Naive B cell (primary cell): ENCODE results near the gene CFL2. TPM values are rescaled to one million over a fixed set of nuclear protein-coding genes. Genes with fewer than 3 reads are reported as not detected.
"Not testable (repeated sequence)": the region's sequence is repeated elsewhere in the genome, so short reads cannot be mapped to it uniquely, and the experiment has no call there.

Experiments
- ATAC-seq, 2 donors: fragments of 150-1000 bp; cut with Tn5 transposase; 2 replicates each; pipeline ENCODE4 v1.10.0; 2021; ENCODE audit warnings: low read depth in 2 of 2, mild to moderate bottlenecking in 2 of 2, moderate library complexity in 2 of 2
- DNase-seq: peaks from one replicate; pipeline ENCODE4 v3.0.0; 2022
- H3K27ac Mint-ChIP-seq, 6 donors: one replicate each; pipeline ENCODE4 v1.8.0; 2020 to 2022; ENCODE audit warnings: mild to moderate bottlenecking in 6 of 6, mixed read lengths in 6 of 6, moderate library complexity in 5 of 6, inconsistent platforms in 2 of 6
- H3K27me3 Mint-ChIP-seq, 3 donors: one replicate each; pipeline ENCODE4 v1.8.0; 2021 to 2022; ENCODE audit warnings: mixed read lengths in 3 of 3, mild to moderate bottlenecking in 1 of 3
- H3K36me3 Mint-ChIP-seq, 2 donors: one replicate each; pipeline ENCODE4 v1.8.0; 2020 to 2022; ENCODE audit warnings: mixed read lengths in 2 of 2, inconsistent platforms in 1 of 2, mild to moderate bottlenecking in 1 of 2
- H3K4me1 Mint-ChIP-seq, 3 donors: one replicate each; pipeline ENCODE4 v1.8.0; 2020 to 2022; ENCODE audit warnings: mixed read lengths in 3 of 3, inconsistent platforms in 1 of 3, mild to moderate bottlenecking in 1 of 3, moderate library complexity in 1 of 3
- H3K4me3 Mint-ChIP-seq, 8 donors: one replicate each; pipeline ENCODE4 v1.8.0; 2020 to 2022; ENCODE audit warnings: mild to moderate bottlenecking in 8 of 8, mixed read lengths in 8 of 8, moderate library complexity in 8 of 8, inconsistent platforms in 2 of 8
- H3K9me3 Mint-ChIP-seq, 7 donors: one replicate each; pipeline ENCODE4 v1.8.0; 2020 to 2022; ENCODE audit warnings: mixed read lengths in 7 of 7, mild to moderate bottlenecking in 5 of 7, inconsistent platforms in 2 of 7, moderate library complexity in 1 of 7
- polyA plus RNA-seq, 6 donors: library from polyadenylated mRNA; unstranded; fragments of 300-500 nt; fragmentation: Illumina TruSeq; gene quantifications; one replicate each; pipeline ENCODE4 v1.2.3, GENCODE V29; 2021; ENCODE audit warnings: low read depth in 6 of 6

The CFL2 gene
- polyA plus RNA-seq = 10 to 100 TPM in 5 of 6 donors, 1 to 10 TPM in 1; 8.9 to 26.9 (median 19.3) TPM

DNA sequence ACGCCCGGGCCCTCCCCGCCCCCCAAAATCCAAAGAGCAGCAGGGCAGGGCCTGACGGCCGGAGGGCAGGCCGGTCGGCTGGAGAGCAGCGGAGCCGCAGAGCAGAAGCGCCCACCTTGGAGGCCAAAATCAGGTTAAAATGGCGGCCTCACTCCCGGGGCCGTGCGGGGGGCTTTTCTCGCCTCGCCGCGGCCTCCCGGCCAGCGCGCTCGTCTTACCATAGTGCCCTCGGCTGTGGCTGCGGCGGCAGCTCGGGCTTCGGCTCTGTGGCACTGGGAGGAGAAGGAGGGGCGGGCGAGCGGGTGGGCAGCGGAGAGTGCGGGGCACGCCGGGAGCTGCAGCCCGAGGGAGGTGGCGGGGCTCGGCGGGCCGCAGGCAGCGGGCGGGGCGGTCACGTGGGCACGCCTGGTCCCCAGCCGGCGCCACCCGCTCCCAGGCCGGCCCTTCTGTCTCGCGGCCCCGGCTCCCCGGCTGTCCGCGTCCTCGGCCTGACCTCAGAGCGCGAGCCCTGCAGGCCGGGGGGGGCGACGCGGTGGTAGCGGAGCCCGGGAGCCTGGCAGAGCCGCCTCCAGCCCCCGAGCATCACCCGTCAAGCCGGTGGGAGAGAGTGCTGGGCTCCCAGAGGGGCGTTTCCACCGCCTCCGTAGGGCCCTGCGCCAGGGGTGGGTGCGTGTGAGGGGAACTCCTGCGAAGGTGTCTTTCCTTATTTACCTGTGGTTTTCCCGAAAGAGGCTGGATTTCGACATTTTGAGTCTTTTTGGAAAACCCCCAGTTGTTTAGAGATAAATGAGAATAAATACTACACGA is at the start of gene CFL2:
Gene CFL2 (minus strand): TSS at position 274 of the 807 bp plus-strand sequence. CDS start 53 bp downstream, at position 221.
- DNase-seq (peak; percentile 75), ATAC-seq (peak; percentile 84 to 86)
- Mint-ChIP-seq H3K27ac (peak within 1 kb of the TSS; percentile 85 to 95 (median 89)), H3K9me3 (no peaks in the 10 kb centered on the region), H3K27me3 (peaks cover 0 to 6% (median 0%) of the 10 kb centered on the region in 3 donors), H3K36me3 (no peaks in the 10 kb centered on the region), H3K4me1 (peaks cover 16 to 17% (median 16%) of the 10 kb centered on the region in 3 donors), H3K4me3 (peak within 1 kb of the TSS; percentile 84 to 98 (median 95))

GRCh38 chr14:34755215-34755614 is 40.8 kb upstream of the CFL2 start:
- H3K27ac Mint-ChIP-seq = peak overlapping the region in 2 of 6 donors; percentile 3 to 8
- no peaks in the 10 kb centered on the region for H3K4me1 Mint-ChIP-seq
- DNase-seq = no peak
- no peak overlapping the region for H3K4me3 Mint-ChIP-seq
- H3K9me3 Mint-ChIP-seq = no peaks in the 10 kb centered on the region
- H3K36me3 Mint-ChIP-seq = peaks cover 0 to 18% of the 10 kb centered on the region in 2 donors
- no peak for ATAC-seq
- H3K27me3 Mint-ChIP-seq = no peaks in the 10 kb centered on the region

GRCh38 chr14:34754687-34755086 is 40.3 kb upstream of the CFL2 start:
- no peak for DNase-seq
- Mint-ChIP-seq H3K4me3 (no peak overlapping the region), H3K36me3 (peaks cover 0 to 14% of the 10 kb centered on the region in 2 donors), H3K27me3 (no peaks in the 10 kb centered on the region), H3K27ac (peak overlapping the region in 1 of 6 donors; percentile 56), H3K4me1 (no peaks in the 10 kb centered on the region), H3K9me3 (no peaks in the 10 kb centered on the region)
- ATAC-seq = no peak

GRCh38 chr14:34750670-34751069 is 36.3 kb upstream of the CFL2 start:
- H3K9me3 Mint-ChIP-seq = no peaks in the 10 kb centered on the region
- H3K27ac Mint-ChIP-seq = peak overlapping the region in 1 of 6 donors; percentile 49
- H3K4me3 Mint-ChIP-seq = no peak overlapping the region
- DNase-seq = no peak
- no peaks in the 10 kb centered on the region for H3K27me3 Mint-ChIP-seq
- ATAC-seq = no peak
- no peaks in the 10 kb centered on the region for H3K4me1 Mint-ChIP-seq
- H3K36me3 Mint-ChIP-seq = peaks cover 0 to 14% of the 10 kb centered on the region in 2 donors

- no peak overlapping the region for H3K4me3 Mint-ChIP-seq
- DNase-seq = no peak
- H3K36me3 Mint-ChIP-seq = peaks cover 0 to 10% of the 10 kb centered on the region in 2 donors
- no peak for ATAC-seq
- no peaks in the 10 kb centered on the region for H3K4me1 Mint-ChIP-seq
- peak overlapping the region in 1 of 6 donors; percentile 49 for H3K27ac Mint-ChIP-seq
- no peaks in the 10 kb centered on the region for H3K9me3 Mint-ChIP-seq
- H3K27me3 Mint-ChIP-seq = no peaks in the 10 kb centered on the region
Observed at GRCh38 chr14:34750233-34750632, 35.8 kb upstream of the CFL2 start.

DNA sequence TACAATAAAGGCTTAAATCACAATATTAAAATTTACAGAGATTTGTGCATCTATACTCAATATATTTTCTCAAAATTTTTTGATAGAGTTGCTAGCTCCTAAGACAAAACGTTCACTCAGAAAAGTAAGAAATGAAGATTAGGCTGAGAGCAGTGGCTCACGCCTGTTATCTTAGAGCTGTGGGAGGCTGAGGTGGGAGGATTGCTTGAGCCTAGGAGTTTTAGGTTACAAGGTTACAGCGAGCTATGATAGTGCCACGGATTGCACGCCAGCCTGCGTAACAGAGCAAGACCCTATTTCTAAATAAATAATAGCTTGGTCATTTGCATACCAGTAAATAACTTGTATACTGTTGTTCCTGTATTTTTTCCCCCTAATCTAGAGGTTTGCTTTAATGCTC is 35.0 kb upstream of the CFL2 start:
- DNase-seq = no peak
- no peak overlapping the region for H3K4me3 Mint-ChIP-seq
- H3K4me1 Mint-ChIP-seq = no peaks in the 10 kb centered on the region
- H3K36me3 Mint-ChIP-seq = peaks cover 0 to 4% of the 10 kb centered on the region in 2 donors
- ATAC-seq = no peak
- no peaks in the 10 kb centered on the region for H3K27me3 Mint-ChIP-seq
- no peaks in the 10 kb centered on the region for H3K9me3 Mint-ChIP-seq
- H3K27ac Mint-ChIP-seq = peak overlapping the region in 1 of 6 donors; percentile 15

DNA sequence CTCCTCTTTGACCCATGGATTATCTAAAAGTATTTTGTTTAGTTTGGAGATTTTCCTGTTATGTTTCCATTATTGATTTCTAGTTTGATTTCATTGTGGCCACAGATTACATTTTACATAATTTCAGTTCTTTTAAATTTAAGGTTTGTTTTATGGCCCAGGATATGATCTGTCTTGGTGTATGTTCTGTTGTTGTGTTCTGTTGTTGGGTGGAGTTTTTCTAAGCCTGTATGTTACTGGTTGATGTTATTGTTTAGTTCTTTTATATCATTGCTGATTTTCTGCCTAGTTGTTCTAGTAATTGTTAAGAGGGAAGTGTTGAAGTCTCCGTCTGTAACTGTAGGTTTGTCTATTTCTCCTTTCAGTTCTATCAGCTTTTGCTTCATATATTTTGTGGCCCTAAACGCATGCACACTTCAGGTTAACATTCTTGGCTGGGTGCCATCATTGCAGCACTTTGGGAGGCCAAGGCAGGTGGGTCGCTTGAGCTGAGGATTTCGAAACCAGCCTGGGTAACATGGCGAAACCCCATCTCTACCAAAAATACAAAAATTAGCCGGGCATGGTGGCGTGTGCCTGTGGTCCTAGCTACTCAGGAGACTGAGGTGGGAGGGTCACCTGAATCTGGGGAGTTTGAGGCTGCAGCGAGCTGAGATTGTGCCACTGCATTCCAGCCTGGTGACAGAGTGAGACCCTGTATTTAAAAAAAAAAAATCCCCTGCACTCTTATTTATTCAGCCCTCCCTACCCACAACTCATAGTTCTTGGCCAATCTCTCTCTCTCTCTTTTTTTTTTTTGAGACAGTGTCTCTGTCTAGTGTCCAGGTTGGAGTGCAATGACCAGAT is 28.1 kb upstream of the CFL2 start:
- peaks cover 7 to 14% (median 8%) of the 10 kb centered on the region in 3 donors for H3K4me1 Mint-ChIP-seq
- peaks cover 0 to 6% (median 4%) of the 10 kb centered on the region in 3 donors for H3K27me3 Mint-ChIP-seq
- H3K27ac Mint-ChIP-seq = peak overlapping the region in 2 of 6 donors; percentile 54 to 79
- H3K9me3 Mint-ChIP-seq = peaks cover 0 to 5% (median 0%) of the 10 kb centered on the region in 7 donors
- ATAC-seq (no peak), DNase-seq (no peak)
- H3K36me3 Mint-ChIP-seq = peaks cover 0 to 5% of the 10 kb centered on the region in 2 donors
- no peak overlapping the region for H3K4me3 Mint-ChIP-seq

- Mint-ChIP-seq H3K4me1 (peaks cover 7 to 14% (median 8%) of the 10 kb centered on the region in 3 donors), H3K27ac (no peak overlapping the region), H3K4me3 (no peak overlapping the region), H3K36me3 (peaks cover 0 to 5% of the 10 kb centered on the region in 2 donors), H3K27me3 (peaks cover 0 to 6% (median 4%) of the 10 kb centered on the region in 3 donors), H3K9me3 (peaks cover 0 to 7% (median 2%) of the 10 kb centered on the region in 7 donors)
- ATAC-seq (no peak), DNase-seq (no peak)
Observed at GRCh38 chr14:34741840-34742239, 27.4 kb upstream of the CFL2 start.

- ATAC-seq, DNase-seq, H3K4me3 Mint-ChIP-seq, H3K9me3 Mint-ChIP-seq, H3K36me3 Mint-ChIP-seq, H3K27ac Mint-ChIP-seq, H3K27me3 Mint-ChIP-seq: not testable (repeated sequence)
- H3K4me1 Mint-ChIP-seq = peaks cover 7 to 14% (median 8%) of the 10 kb centered on the region in 3 donors
Observed at GRCh38 chr14:34740139-34740538, 25.7 kb upstream of the CFL2 start.

- not testable (repeated sequence) for H3K36me3 Mint-ChIP-seq, H3K27ac Mint-ChIP-seq, DNase-seq
Observed at GRCh38 chr14:34737079-34737478, 22.7 kb upstream of the CFL2 start.

DNA sequence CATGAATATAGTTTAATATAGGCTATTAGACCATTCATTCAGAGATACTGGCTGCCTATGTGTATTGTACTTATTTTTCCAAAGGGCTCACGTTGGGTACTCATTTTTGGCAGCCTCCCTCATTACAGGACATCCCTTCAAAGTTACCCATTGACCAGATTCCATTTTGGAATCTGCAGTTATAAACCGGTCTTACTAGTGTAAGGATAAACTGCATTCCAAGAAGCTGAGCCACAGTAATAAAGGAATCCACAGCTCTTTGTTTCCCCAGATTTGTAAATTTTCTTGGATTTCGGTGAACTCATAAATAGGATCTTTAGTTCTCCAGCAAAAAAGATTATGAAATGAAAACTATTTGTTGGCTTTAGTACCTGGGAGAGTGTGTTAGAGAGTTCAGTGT is 18.9 kb upstream of the CFL2 start:
- Mint-ChIP-seq H3K27me3 (peaks cover 0 to 5% (median 0%) of the 10 kb centered on the region in 3 donors), H3K4me3 (no peak overlapping the region), H3K36me3 (no peaks in the 10 kb centered on the region), H3K27ac (no peak overlapping the region), H3K4me1 (no peaks in the 10 kb centered on the region), H3K9me3 (peaks cover 0 to 8% (median 0%) of the 10 kb centered on the region in 7 donors)
- ATAC-seq (no peak), DNase-seq (no peak)

More at GRCh38 chr14:34737079-34737478, 22.7 kb upstream of the CFL2 start:
- H3K9me3 Mint-ChIP-seq, H3K4me1 Mint-ChIP-seq, H3K27me3 Mint-ChIP-seq, H3K4me3 Mint-ChIP-seq, ATAC-seq: not testable (repeated sequence)

DNA sequence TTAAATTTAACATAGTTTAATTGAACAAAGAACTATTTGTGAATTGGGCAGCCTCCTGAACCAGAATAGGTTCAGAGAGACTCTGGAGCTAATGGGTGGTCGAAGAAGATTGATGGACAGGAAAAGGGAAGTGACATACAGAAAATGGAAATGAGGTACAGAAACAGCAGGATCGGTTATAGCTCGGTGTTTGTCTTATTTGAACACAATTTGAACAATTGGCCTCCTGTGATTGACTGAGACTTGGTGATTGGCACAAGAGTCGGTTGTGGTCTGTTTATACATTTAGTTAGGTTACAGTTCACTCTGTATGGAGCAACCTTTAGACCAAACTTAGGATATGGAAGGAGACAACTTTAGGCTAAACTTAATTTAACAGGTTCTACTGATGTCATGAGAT is 18.4 kb upstream of the CFL2 start:
- DNase-seq = no peak
- Mint-ChIP-seq H3K27me3 (peaks cover 0 to 5% (median 0%) of the 10 kb centered on the region in 3 donors), H3K4me3 (no peak overlapping the region), H3K4me1 (no peaks in the 10 kb centered on the region), H3K36me3 (no peaks in the 10 kb centered on the region), H3K27ac (no peak overlapping the region), H3K9me3 (peaks cover 0 to 8% (median 0%) of the 10 kb centered on the region in 7 donors)
- ATAC-seq = no peak

DNA sequence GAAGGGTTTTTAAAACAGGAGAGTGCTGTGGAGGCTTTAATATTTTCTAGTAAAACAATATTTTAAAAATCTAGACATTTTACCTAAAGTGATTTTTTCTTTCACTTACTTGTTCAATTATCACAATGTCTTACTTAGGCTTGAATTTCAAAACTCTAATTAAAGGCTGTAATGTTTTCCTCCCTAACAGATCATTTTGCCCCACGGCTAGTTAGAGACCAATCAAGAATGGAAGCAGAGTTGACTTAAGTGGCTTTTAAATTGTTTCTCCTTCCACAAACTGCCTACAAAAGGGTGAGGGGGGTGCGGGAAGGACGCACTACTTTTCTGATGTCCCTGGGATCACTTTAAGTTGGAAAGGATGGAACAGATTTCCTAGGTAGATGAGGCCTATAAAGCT is 9.5 kb upstream of the CFL2 start:
- Mint-ChIP-seq H3K4me3 (no peak overlapping the region), H3K4me1 (peaks cover 0 to 5% (median 3%) of the 10 kb centered on the region in 3 donors), H3K9me3 (no peaks in the 10 kb centered on the region), H3K27ac (no peak overlapping the region), H3K27me3 (no peaks in the 10 kb centered on the region), H3K36me3 (no peaks in the 10 kb centered on the region)
- ATAC-seq = no peak
- DNase-seq = no peak
